Type B pancreatic cell (in vitro differentiated cells): ENCODE data around the gene LRRTM3. TPM values are rescaled to one million over a fixed set of nuclear protein-coding genes. Genes with fewer than 3 reads are reported as not detected.

Experiments
- DNase-seq: peaks from one replicate; pipeline ENCODE4 v3.0.0; 2021; ENCODE audit warnings: mixed read lengths; ENCODE audit not compliant: unreplicated experiment; ENCODE audit errors: extremely low spot score
- H3K27ac Mint-ChIP-seq: 2 replicates; pipeline ENCODE4 v1.8.0; 2021; ENCODE audit warnings: mild to moderate bottlenecking, mixed read lengths
- H3K27me3 Mint-ChIP-seq: 2 replicates; pipeline ENCODE4 v1.8.0; 2021; ENCODE audit warnings: mixed read lengths
- H3K36me3 Mint-ChIP-seq: 2 replicates; pipeline ENCODE4 v1.8.0; 2021; ENCODE audit warnings: mixed read lengths
- H3K4me1 Mint-ChIP-seq: one replicate; pipeline ENCODE4 v1.8.0; 2021; ENCODE audit warnings: mixed read lengths; ENCODE audit not compliant: unreplicated experiment
- H3K4me3 Mint-ChIP-seq: 2 replicates; pipeline ENCODE4 v1.8.0; 2021; ENCODE audit warnings: mild to moderate bottlenecking, mixed read lengths
- H3K9me3 Mint-ChIP-seq: 2 replicates; pipeline ENCODE4 v1.8.0; 2021; ENCODE audit warnings: mixed read lengths
- total RNA-seq: library from RNA; stranded (reverse); gene quantifications from 2 replicates; pipeline ENCODE4 v1.2.1, GENCODE V29; 2021; ENCODE audit warnings: low replicate concordance
- TF ChIP-seq, protein P1 (sequence below): fragments of 200-600 bp; sonication (generic); conservative IDR thresholded peaks from 2 replicates; pipeline ENCODE4 v1.5.0; 2021; ENCODE audit warnings: antibody characterized with exemption, mild to moderate bottlenecking

The LRRTM3 gene
- total RNA-seq, 1 donor from 2014 or later, result 2.5 TPM

GRCh38 chr10:66982053-66982420 is 56.2 kb downstream of the LRRTM3 start:
- no peak for DNase-seq
- TF ChIP-seq, protein P1, sequence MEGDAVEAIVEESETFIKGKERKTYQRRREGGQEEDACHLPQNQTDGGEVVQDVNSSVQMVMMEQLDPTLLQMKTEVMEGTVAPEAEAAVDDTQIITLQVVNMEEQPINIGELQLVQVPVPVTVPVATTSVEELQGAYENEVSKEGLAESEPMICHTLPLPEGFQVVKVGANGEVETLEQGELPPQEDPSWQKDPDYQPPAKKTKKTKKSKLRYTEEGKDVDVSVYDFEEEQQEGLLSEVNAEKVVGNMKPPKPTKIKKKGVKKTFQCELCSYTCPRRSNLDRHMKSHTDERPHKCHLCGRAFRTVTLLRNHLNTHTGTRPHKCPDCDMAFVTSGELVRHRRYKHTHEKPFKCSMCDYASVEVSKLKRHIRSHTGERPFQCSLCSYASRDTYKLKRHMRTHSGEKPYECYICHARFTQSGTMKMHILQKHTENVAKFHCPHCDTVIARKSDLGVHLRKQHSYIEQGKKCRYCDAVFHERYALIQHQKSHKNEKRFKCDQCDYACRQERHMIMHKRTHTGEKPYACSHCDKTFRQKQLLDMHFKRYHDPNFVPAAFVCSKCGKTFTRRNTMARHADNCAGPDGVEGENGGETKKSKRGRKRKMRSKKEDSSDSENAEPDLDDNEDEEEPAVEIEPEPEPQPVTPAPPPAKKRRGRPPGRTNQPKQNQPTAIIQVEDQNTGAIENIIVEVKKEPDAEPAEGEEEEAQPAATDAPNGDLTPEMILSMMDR, result no peak
- H3K4me3 Mint-ChIP-seq, result no peak overlapping the region
- H3K4me1 Mint-ChIP-seq, result no peaks in the 10 kb centered on the region
- no peaks in the 10 kb centered on the region for H3K9me3 Mint-ChIP-seq
- no peak overlapping the region for H3K27ac Mint-ChIP-seq
- no peaks in the 10 kb centered on the region for H3K36me3 Mint-ChIP-seq
- no peaks in the 10 kb centered on the region for H3K27me3 Mint-ChIP-seq

GRCh38 chr10:66982792-66983474 is 57.1 kb downstream of the LRRTM3 start:
- H3K36me3 Mint-ChIP-seq, result no peaks in the 10 kb centered on the region
- no peaks in the 10 kb centered on the region for H3K4me1 Mint-ChIP-seq
- no peak overlapping the region for H3K4me3 Mint-ChIP-seq
- DNase-seq, result no peak
- H3K27ac Mint-ChIP-seq, result no peak overlapping the region
- no peaks in the 10 kb centered on the region for H3K9me3 Mint-ChIP-seq
- no peaks in the 10 kb centered on the region for H3K27me3 Mint-ChIP-seq
- TF ChIP-seq, protein P1, result no peak

DNA sequence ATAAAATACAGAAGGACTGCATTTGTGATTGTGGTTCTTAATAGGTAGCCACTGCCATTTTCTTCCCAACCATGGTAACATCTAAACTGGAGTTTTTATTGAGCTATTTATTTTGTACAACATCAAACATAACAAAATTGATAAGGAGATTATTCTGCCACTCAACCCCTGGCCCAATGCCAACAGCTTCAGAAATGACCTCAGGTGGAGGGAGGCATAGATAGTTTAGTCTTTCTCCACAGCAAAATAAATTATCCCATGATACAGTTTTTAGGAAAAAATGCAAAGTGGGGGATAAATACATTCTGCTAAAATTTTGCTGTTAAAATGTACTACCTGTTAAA is 57.6 kb downstream of the LRRTM3 start:
- no peaks in the 10 kb centered on the region for H3K4me1 Mint-ChIP-seq
- DNase-seq, result no peak
- no peaks in the 10 kb centered on the region for H3K9me3 Mint-ChIP-seq
- TF ChIP-seq, protein P1, result no peak
- H3K4me3 Mint-ChIP-seq, result no peak overlapping the region
- no peak overlapping the region for H3K27ac Mint-ChIP-seq
- H3K36me3 Mint-ChIP-seq, result no peaks in the 10 kb centered on the region
- no peaks in the 10 kb centered on the region for H3K27me3 Mint-ChIP-seq

GRCh38 chr10:66990143-66990830 is 64.5 kb downstream of the LRRTM3 start:
- Mint-ChIP-seq H3K4me3 (no peak overlapping the region), H3K9me3 (no peaks in the 10 kb centered on the region), H3K36me3 (no peaks in the 10 kb centered on the region), H3K4me1 (no peaks in the 10 kb centered on the region), H3K27me3 (peaks cover 3% of the 10 kb centered on the region), H3K27ac (no peak overlapping the region)
- DNase-seq, result no peak
- TF ChIP-seq, protein P1, result no peak

- Mint-ChIP-seq H3K4me1 (peaks cover 3% of the 10 kb centered on the region), H3K27me3 (peaks cover 3% of the 10 kb centered on the region), H3K9me3 (no peaks in the 10 kb centered on the region), H3K27ac (no peak overlapping the region), H3K4me3 (no peak overlapping the region), H3K36me3 (no peaks in the 10 kb centered on the region)
- TF ChIP-seq, protein P1, result no peak
- no peak for DNase-seq
Observed at GRCh38 chr10:66996996-66997395, 71.2 kb downstream of the LRRTM3 start.
